GM21529 (cell line): ENCODE results near the gene RRM1.
"Not testable (repeated sequence)": the region's sequence is repeated elsewhere in the genome, so short reads cannot be mapped to it uniquely, and the experiment has no call there.

Source experiments
- ATAC-seq: cut with Tn5 transposase; IDR thresholded peaks from one replicate; pipeline ENCODE4 v1.9.1; 2021; ENCODE audit not compliant: unreplicated experiment

RRM1 gene

DNA sequence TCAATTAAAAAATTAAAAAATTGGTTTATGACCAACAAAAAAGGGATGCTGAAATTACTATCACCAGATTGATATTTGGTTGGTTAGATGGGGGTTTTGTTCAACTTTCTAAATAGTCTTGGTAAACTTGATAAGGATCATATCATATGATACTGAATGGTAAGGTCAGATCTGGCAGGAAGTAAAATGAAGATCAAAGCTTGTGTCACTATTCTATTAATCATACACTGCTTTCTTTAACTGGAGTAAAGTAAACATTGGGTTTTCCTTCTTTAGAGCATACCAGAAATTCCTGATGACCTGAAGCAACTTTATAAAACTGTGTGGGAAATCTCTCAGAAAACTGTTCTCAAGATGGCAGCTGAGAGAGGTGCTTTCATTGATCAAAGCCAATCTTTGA is 40.2 kb downstream of the RRM1 start:
- no peak for ATAC-seq

DNA sequence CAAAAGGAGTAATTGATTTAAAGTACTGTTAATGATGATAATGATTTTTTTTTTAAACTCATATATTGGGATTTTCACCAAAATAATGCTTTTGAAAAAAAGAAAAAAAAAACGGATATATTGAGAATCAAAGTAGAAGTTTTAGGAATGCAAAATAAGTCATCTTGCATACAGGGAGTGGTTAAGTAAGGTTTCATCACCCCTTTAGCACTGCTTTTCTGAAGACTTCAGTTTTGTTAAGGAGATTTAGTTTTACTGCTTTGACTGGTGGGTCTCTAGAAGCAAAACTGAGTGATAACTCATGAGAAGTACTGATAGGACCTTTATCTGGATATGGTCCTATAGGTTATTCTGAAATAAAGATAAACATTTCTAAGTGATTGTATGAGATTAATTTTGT is 43.9 kb downstream of the RRM1 start:
- ATAC-seq, result no peak

DNA sequence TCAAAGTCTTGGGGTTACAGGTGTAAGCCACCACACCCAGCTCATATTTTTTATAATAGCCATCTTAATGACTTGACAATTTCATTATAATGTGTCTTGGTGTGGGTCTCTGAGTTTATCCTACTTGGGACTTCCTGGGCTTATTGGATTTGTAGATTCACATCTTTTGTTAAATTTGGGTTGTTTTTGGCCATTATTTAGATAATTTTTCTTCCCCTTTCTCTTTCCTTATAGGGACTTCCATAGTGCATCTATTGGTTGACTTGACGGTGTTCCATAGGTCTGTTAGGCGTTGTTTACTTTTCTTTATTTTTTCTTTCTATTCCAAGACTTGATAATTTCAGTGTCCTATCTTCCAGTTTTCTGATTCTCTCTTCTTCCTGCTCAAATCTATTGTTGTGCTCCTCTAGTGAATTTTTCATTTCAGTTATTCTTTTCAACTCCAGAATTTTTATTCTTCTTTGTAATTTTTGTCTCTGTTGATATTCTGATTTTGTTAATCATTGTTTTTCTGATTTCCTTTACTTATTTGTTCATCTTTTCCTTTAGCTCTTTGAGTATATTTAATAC is 45.6 kb downstream of the RRM1 start:
- ATAC-seq, result no peak

DNA sequence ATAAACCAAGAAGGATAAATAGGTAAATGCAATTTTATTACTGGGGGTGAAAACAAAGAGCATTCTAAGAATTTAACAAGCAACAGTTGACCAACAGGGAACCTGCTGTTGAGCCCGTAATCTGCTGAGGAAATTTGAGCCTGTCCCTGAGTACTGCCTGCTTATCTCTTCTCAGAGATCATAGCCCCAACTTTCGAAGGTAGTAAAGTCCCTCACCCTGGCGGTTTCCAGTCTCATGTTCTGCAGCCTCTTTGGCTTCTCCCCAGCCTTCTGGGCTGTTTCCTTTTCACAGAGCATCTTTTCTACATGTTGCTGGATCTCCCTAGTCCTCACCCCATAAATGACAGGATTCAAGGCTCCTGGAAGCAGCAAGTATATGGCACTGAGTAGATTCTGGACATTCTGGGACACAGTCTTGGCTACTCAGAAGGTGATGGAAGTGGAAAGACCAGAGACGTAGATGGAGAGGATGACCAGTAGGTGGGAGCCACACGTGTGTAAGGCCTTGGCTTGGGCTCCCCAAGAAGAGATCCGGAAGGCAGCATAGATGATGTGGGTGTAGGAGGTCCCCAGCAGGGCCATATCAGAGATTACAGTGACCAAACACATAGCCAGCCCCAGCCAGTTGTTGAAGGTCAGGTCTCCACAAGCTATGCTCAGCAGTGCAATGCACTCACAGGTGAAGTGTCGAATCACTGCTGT is 51.6 kb downstream of the RRM1 start:
- no peak for ATAC-seq

DNA sequence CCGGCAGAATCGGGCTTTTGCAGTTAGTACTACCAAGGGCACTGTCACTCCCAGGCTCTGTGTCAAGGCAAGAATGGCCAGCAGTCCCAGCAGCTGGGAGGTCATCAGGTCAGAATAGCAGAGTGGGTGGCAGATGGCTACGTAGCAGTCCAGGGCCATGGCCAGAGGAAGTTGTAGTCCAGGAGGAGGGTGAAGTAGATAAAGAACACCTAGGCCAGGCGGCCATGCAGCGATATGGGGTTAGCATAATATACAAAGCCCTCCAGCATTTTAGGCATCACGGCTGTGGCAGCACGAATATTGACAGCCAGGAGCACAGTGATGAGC is 52.1 kb downstream of the RRM1 start:
- no peak for ATAC-seq

DNA sequence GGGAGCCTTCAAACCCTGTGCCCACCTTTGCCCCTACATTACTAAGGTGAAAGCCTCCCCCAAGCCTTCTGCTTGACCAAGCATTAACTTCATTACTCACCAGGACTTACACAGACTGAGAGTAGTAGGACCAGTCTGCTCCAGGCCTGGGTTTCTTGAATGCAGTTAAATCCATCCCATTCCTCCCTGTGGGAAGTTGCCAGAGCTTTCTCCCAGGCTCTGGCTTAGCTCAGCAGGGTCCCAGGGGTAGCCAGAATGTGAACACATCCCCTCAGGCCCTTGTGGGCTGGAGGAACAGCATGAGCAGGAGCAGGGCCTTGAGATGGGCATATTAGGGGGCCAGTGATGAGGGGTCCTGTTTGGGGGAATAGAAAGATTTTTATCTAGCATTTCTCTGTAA is 59.9 kb downstream of the RRM1 start:
- ATAC-seq, result no peak

DNA sequence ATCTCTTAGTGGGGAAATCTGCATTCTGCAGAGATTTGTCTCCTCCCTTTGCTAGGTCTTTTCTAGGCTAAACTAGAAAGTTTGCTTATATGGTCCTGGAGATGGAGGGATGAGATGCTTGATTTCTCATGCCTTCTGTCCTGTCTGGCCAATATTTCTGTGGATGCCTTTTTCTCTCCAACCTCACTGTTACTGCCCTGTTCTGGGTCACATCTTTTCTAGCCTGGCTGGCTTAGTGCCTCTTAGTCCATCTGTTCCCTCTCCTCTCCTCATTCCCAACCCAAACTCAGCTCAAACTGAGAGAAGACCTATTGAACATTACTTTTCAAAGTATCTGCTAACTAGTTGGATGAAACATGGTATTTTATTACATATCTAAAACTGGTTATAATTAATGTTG is 62.0 kb downstream of the RRM1 start:
- no peak for ATAC-seq

DNA sequence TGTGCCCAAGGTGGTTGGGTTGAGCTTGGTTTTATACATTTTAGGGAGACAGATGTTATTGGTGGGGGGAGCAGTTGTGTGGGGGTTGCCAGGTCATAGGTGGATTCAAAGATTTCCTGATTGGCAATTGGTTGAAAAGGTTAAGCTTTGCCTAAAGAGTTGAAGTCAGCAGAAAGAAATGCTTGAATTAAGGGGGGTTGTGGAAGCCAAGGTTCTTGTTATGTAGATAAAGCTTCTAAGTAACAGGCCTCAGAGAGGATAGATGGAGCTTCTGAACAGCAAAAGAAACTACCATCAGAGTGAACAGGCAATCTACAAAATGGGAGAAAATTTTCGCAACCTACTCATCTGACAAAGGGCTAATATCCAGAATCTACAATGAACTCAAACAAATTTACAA is 64.2 kb downstream of the RRM1 start:
- not testable (repeated sequence) for ATAC-seq

DNA sequence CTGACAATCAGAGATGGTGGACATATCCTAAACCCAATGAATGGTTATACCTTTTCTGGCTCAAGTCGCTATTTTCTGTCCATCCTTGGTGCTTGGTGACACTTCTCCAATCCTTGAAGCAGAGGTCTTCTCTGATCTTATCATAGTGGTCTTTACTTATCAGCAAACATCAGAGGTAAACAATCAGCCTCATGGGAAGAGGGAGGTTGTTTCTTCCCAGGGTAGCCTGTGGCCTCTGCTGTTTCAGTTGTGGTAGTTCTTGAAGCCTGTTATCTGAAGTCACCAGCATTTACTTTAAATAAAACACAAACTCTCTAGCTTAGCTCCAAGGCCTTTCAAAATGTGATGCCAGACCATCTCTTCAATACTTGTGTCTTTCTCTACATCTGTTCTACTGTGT is 66.7 kb downstream of the RRM1 start:
- ATAC-seq, result no peak

DNA sequence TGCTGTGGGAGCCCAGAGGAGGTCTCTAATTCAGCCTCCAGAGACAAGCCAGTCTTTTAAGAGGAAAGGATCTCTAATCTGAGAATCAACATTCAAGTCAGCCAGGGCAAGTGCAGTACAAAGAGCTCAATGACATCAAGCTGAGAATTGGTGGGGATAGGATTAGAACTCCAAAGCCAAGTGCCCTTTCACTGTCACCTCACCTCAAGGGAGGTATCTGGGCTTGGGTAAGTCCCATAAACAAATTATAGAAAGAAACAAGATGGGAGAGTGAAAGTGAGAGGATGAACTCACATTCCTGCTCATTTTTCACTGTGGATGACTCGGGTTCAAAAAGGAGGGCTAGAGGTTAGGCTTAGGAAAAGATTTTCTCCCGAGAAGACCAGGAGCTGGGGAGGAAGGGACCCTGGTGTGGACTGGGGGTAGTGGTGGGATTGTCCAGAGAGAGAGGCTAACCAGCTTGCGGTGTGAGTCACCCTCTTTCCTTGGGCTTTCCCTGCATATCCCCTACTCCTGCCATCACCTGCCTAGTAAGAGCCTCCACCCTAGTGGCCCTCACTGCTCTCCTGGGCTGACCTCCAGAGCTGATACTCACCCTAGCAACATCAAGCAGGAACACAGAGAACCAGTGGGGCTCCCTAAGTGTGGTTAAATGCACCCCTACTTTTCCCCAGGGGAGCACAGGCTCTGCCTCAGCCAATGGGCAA is 70.4 kb downstream of the RRM1 start:
- ATAC-seq, result no peak

DNA sequence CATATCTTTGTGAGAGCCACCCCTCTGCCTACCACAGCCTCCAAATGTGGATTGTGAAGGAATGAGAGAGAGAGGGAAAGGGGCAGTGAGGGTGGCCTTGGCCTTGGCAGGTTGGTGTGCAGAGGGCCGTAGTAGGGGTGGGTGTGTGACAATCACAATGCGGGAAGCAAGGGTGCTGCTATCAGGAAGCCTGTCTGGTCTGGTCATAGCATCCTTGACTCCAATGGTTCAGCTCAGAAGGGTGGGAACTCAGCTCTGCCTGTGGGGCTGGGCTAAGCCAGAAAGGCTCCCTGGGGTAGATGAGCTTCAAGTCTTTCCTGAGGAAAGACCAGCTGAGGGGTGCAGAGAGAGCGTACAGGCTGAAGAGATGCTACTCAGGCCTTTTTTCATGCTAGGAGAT is 72.7 kb downstream of the RRM1 start:
- no peak for ATAC-seq

DNA sequence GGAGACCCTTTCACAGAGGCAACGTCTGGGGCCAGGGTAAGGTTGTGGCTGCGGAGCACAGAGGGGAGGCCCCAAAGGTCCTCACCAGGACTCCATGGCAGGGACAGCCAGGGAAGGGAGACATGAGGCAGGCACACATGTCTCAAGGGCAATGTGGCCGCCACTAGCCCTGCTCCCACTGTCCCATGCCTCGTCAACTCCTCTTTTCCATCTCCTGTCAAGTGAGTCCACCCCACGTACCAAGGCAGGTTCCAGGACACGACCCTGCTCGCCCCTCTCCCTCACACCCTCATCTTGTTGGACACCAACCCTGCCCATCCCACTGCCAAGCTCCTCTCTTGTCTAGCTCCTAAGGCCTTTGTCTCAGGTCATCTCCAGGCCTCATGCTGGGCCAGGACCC is 73.2 kb downstream of the RRM1 start:
- ATAC-seq, result no peak

DNA sequence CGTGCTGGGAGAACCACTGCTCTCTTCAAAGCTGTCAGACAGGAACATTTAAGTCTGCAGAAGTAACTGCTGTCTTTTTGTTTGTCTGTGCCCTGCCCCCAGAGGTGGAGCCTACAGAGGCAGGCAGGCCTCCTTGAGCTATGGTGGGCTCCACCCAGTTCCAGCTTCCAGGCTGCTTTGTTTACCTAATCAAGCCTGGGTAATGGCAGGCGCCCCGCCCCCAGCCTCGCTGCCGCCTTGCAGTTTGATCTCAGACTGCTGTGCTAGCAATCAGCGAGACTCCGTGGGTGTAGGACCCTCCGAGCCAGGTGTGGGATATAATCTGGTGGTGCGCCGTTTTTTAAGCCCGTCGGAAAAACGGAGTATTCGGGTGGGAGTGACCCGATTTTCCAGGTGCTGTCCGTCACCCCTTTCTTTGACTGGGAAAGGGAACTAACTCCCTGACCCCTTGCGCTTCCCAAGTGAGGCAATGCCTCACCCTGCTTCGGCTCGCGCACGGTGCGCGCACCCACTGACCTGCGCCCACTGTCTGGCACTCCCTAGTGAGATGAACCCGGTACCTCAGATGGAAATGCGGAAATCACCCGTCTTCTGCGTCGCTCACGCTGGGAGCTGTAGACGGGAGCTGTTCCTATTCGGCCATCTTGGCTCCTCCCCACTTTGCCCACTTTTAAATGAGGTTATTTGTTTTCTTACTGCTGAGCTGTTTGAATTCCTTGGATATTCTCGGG is 81.2 kb downstream of the RRM1 start:
- ATAC-seq, result not testable (repeated sequence)

DNA sequence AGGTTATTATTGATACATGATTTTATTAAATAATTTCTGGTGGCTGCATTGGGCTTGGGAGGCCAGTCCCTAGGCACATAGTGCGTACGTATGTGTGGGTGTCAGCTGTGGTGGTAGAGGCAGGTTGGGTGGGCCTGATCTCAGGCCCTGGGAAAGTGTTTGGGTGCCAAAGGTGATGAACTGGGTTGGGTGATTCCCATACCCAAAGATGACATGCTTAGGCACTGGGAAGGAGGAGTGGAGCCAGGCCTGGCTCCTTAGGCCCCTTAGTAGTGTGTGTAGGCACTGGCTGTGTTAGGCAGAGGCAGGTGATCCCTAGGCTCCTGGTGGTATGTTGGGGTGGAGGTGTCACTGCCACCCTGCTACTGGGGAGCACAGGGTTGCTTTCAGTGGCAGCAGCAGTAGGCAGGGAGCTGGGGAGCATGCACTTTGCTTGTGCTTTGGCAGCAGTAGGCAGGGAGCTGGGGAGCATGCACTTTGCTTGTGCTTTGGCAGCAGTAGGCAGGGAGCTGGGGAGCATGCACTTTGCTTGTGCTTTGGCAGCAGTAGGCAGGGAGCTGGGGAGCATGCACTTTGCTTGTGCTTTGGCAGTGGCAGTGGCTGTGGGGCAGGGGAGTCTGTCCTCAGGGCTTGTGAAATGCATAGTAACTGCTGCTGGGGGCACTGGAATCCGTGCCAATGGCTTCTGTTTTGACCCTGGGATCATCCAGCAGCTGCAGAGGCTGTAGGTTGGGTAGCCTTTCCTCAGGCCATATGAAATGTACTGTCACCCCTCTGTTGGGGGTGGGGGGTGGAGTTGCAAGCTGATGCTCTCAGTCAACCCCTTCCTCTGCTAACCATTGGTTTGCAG is 84.4 kb downstream of the RRM1 start:
- ATAC-seq, result no peak

DNA sequence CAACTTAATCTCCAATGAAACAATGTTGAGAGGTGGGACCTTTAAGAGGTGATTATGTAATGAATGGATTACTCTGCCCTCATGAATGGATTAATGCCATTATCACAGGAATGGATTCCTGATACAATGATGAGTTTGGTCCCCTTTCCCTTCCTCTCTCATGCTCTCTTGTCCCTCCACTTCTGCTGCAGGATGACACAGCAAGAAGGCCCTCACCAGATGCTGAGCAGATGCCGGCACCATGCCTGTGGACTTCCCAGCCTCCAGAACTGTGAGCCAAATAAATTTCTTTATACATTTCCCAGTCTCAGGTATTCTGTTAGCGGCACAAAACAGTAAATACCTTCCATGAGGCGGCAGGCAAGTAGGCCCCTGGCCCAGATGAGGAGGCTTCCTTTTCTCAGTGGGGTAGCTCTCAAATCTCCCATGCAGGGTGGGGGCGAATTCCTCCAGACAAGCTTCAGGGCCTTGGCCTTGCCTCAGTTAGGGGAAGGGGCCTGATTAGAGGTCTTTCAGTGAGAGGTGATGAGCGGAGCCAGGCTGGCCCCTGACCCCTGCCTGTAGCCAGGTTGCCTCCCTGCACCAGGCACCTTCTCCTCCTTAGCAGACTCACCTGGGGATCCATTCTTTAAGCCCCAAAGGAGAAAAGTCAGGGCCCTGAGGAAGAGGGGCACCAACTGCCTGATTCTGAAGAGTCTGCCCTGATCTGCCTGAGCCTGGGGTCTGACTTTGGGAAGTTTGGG is 86.0 kb downstream of the RRM1 start:
- no peak for ATAC-seq

DNA sequence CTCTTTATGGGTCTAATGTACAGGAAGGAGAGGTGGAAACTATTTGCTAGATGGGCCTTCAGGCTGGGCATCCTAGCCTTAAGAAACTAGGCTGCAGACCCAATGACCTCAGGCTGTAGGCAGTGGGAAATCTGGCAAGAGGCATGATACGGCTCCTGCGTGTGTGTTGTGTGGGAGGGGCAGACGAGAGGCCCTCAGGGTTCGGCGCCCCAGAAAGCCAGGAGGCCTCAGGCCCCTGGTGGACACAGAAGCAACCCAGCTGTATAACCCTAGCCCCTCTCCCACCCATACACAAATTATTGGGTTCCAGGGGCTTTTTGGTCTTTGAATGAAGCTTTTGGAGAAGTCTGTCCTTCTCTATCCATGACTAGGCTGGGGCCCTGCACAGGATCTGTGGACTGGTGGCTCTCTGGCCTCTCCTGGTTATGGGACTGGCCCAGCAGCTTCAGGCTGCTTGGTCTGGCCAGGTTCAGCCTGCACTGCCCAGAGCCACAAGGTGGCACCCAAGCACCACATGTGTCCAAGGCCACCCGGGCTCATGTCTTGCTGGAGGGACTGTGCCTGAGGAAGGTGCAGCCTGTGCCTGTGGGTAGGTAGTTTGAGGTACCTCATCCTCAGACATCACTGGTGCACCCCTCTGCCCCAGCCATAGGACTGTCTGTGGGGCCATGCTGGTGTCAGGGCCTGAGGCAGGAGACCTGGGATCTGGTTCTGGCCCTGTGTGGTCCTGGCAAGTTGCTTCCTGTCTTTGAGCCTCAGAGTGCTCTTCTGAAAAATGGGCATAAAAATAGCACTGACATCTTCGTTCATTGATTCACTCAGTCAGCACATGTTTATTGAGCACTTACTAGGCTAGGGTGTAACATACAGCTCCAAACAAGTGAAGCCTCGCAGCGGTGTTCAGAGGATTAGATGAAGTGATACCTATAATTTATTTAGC is 87.5 kb downstream of the RRM1 start:
- peak; percentile 74 for ATAC-seq

DNA sequence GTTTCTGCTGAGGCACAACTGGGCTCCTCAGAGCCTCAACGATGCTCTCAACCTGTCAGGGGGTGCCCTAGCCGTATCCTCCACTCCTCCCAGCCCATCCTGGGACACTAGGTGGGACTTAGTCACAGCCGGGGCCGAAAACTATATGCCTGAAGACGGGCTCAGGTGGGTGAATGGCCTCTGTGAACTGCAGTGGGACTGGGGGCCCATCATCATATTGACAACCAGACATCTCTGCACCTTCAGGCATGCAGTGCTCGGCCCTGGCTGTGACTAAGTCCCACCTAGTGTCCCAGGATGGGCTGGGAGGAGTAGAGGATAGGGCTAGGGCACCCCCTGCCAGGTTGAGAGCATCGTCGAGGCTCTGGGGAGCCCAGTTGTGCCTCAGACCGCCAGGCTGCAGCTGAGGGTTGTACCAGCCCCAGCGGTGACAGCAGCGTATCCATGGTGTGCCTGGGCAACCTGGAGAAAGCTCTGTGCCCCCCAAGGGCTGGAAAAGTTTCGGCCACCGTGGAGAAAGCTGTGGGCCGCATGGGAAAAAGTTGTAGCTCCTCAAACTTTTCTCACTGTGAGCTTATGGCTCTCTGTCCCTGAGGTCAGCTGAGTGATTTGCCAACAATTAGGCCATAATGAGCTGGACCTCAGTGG is 88.9 kb downstream of the RRM1 start:
- ATAC-seq, result no peak

DNA sequence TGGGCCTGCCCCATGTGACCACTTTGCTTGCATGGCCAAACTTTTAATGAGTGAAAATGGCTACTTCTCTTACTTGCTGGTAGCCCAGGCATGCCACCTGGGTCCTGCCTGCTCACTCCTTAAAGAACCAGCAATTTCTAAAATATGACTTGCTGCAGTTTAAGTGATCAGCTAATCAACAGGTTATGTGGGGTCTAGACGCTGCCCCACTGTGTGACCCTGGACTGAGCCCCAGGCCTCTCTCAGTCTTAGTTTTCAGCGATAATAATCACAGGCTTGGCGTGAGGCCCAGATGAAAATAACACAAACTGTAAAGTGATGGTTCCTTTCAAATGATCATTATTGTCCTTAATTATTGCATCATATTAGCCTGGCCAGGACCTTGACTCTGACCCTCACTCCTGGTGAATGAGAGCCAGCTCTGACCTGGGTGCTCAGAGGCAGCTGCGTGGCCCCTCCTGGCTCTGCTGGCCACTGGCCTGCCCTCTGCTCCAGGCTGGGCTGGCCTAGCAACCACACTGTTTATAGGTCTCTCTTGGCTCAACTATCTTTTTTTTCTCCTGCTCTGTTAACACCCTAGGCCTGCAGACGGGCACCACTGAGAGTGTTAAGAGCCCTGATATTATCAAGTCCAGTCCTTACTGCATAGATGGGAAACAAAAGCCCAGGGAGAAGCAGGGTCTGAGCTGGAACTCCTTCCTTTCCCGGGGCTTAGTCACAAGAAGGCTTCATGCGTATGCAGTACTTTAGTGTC is 89.7 kb downstream of the RRM1 start:
- no peak for ATAC-seq
